Loucy (cell line): ENCODE results near the gene RNF103.

ENCODE experiments used
- EZH2phosphoT487 ChIP-seq: fragments of 200-600 bp; IDR thresholded peaks from 2 replicates; pipeline ENCODE4 v1.6.1; 2018; ENCODE audit warnings: antibody characterized with exemption, mild to moderate bottlenecking, moderate library complexity, borderline replicate concordance
- TF ChIP-seq, protein P1 (sequence below): fragments of 200-600 bp; sonication (generic); conservative IDR thresholded peaks from 2 replicates; pipeline ENCODE4 v1.5.1; 2014; ENCODE audit warnings: mild to moderate bottlenecking, antibody characterized with exemption, low read length

DNA sequence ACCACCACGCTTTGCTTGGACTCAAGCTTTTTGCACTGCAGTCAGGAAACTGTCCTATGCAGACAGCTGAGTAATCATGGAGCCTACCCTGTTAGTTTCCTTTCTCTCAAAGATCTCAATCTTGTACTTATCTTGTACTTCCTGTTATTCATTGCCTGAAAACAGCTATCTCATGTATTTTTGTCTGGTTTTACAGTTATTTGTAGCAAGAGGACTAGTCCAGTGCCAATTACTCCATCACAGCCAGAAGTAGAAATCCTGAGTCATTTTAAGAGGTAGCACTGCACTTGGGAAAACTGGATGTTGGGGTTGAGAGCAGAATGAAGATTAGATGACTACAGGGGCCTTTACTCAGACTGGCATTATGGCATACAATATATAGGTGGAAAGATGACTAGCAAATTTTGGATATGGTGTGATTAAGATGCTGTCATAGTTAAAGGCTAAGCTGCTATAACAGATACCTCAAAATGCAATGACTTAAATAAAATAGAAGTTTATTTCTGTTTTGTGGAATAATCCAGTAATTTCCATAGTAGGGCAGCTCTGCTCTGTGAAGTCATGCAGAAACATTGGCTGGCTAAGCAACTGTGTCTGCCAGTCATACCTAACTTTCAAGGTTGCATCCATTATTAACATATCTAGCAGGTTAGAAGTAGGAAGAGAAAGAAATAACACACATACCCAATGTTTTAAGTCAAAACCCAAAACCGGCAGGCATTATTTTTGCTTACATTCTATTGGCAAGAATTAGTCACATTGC, 39.3 kb downstream of the RNF103 start:
- TF ChIP-seq, protein P1, sequence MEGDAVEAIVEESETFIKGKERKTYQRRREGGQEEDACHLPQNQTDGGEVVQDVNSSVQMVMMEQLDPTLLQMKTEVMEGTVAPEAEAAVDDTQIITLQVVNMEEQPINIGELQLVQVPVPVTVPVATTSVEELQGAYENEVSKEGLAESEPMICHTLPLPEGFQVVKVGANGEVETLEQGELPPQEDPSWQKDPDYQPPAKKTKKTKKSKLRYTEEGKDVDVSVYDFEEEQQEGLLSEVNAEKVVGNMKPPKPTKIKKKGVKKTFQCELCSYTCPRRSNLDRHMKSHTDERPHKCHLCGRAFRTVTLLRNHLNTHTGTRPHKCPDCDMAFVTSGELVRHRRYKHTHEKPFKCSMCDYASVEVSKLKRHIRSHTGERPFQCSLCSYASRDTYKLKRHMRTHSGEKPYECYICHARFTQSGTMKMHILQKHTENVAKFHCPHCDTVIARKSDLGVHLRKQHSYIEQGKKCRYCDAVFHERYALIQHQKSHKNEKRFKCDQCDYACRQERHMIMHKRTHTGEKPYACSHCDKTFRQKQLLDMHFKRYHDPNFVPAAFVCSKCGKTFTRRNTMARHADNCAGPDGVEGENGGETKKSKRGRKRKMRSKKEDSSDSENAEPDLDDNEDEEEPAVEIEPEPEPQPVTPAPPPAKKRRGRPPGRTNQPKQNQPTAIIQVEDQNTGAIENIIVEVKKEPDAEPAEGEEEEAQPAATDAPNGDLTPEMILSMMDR = no peak
- TF ChIP-seq EZH2phosphoT487 = no peak
